ENCODE results near the gene ANAPC10.
"Not testable (repeated sequence)": the region's sequence is repeated elsewhere in the genome, so short reads cannot be mapped to it uniquely, and the experiment has no call there.

Gene ANAPC10

GRCh38 chr4:145034727-145035211 lies 63.2 kb downstream of the ANAPC10 start:
- no peak for DNase-seq (ENCODE audit: low spot score)
- TF ChIP-seq CTCF (IDR thresholded peaks at IDR 0.05; ENCODE audit: extremely low read depth, insufficient read depth, missing control alignments), result no peak
- in situ Hi-C loops (cut with MboI; ENCODE audit: low pct_unique_long_range_greater_than_20kb, low sequenced_read_pairs, unreplicated experiment), result no loop called here

GRCh38 chr4:145019346-145019745 lies 78.7 kb downstream of the ANAPC10 start:
- in situ Hi-C loops (cut with MboI; ENCODE audit: low pct_unique_long_range_greater_than_20kb, low sequenced_read_pairs, unreplicated experiment), result no loop called here
- no peak for DNase-seq (ENCODE audit: low spot score)
- no peak for TF ChIP-seq CTCF (IDR thresholded peaks at IDR 0.05; ENCODE audit: extremely low read depth, insufficient read depth, missing control alignments)

- DNase-seq (ENCODE audit: low spot score), result no peak
- TF ChIP-seq CTCF (IDR thresholded peaks at IDR 0.05; ENCODE audit: extremely low read depth, insufficient read depth, missing control alignments), result peak; percentile 4
- in situ Hi-C loops (cut with MboI; ENCODE audit: low pct_unique_long_range_greater_than_20kb, low sequenced_read_pairs, unreplicated experiment), result no loop called here
Observed at GRCh38 chr4:145014365-145014764, 83.6 kb downstream of the ANAPC10 start.

GRCh38 chr4:145012841-145013240 lies 85.2 kb downstream of the ANAPC10 start:
- in situ Hi-C loops (cut with MboI; ENCODE audit: low pct_unique_long_range_greater_than_20kb, low sequenced_read_pairs, unreplicated experiment), result no loop called here
- DNase-seq (ENCODE audit: low spot score), result no peak
- TF ChIP-seq CTCF (IDR thresholded peaks at IDR 0.05; ENCODE audit: extremely low read depth, insufficient read depth, missing control alignments), result no peak

- no peak for TF ChIP-seq CTCF (IDR thresholded peaks at IDR 0.05; ENCODE audit: extremely low read depth, insufficient read depth, missing control alignments)
- in situ Hi-C loops (cut with MboI; ENCODE audit: low pct_unique_long_range_greater_than_20kb, low sequenced_read_pairs, unreplicated experiment), result no loop called here
- no peak for DNase-seq (ENCODE audit: low spot score)
Observed at GRCh38 chr4:145011636-145012035, 86.4 kb downstream of the ANAPC10 start.

GRCh38 chr4:145010315-145010714 lies 87.7 kb downstream of the ANAPC10 start:
- in situ Hi-C loops (cut with MboI; ENCODE audit: low pct_unique_long_range_greater_than_20kb, low sequenced_read_pairs, unreplicated experiment); DNase-seq (ENCODE audit: low spot score): not testable (repeated sequence)

- in situ Hi-C loops (cut with MboI; ENCODE audit: low pct_unique_long_range_greater_than_20kb, low sequenced_read_pairs, unreplicated experiment), result no loop called here
- no peak for DNase-seq (ENCODE audit: low spot score)
- no peak for TF ChIP-seq CTCF (IDR thresholded peaks at IDR 0.05; ENCODE audit: extremely low read depth, insufficient read depth, missing control alignments)
Observed at GRCh38 chr4:145003675-145004074, 94.3 kb downstream of the ANAPC10 start.

Data from GM13977 (cell line).